Measurements from ENCODE around the gene MCM7.

MCM7 gene

GRCh38 chr7:100071018-100071723, 30.0 kb downstream of the MCM7 start:
- TF ChIP-seq, protein P1, sequence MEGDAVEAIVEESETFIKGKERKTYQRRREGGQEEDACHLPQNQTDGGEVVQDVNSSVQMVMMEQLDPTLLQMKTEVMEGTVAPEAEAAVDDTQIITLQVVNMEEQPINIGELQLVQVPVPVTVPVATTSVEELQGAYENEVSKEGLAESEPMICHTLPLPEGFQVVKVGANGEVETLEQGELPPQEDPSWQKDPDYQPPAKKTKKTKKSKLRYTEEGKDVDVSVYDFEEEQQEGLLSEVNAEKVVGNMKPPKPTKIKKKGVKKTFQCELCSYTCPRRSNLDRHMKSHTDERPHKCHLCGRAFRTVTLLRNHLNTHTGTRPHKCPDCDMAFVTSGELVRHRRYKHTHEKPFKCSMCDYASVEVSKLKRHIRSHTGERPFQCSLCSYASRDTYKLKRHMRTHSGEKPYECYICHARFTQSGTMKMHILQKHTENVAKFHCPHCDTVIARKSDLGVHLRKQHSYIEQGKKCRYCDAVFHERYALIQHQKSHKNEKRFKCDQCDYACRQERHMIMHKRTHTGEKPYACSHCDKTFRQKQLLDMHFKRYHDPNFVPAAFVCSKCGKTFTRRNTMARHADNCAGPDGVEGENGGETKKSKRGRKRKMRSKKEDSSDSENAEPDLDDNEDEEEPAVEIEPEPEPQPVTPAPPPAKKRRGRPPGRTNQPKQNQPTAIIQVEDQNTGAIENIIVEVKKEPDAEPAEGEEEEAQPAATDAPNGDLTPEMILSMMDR (conservative IDR thresholded peaks at IDR 0.05; ENCODE audit: low read length): no peak
- no peak for TF ChIP-seq EZH2phosphoT487 (IDR thresholded peaks at IDR 0.05; ENCODE audit: borderline replicate concordance)
- H3F3A ChIP-seq (ENCODE audit: low read depth): no peaks in the 10 kb centered on the region
- H3K9me3 ChIP-seq (ENCODE audit: insufficient read depth, low read depth, low read length): peaks cover 24% of the 10 kb centered on the region; the same call in 1 of the 2 replicates

DNA sequence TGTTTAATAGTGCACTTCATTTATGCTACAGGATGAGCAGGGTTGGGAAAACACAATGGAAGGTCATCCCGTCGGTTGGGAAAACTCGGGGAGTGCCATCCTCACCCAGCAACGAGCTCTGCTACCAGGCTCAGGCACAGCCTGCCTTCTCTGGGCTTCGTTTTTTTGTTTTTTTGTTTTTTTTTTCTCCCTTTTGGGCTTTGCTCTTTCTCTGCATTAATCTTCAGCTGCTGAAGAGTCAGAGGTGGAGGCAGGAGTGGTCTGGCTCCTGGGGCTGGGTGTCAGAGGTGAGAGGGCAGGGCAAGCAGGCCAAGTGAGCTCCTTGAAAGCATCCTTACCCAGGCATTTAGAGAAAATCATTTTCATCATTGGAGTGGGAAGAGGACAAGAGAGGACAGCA, 31.2 kb downstream of the MCM7 start:
- H3K4me3 ChIP-seq (ENCODE audit: low read length, poor library complexity, severe bottlenecking): no peak overlapping the region
- no peak overlapping the region for H3K4me2 ChIP-seq (ENCODE audit: low read depth, low read length, poor library complexity, severe bottlenecking)
- no peak overlapping the region for H3K9ac ChIP-seq (ENCODE audit: low read depth, low read length, poor library complexity, severe bottlenecking)
- peaks cover 54% of the 10 kb centered on the region for H3K36me3 ChIP-seq (ENCODE audit: insufficient read depth, low read length)
- H3K9me2 ChIP-seq (replicated peaks; ENCODE audit: low read depth, low read length): no peaks in the 10 kb centered on the region
- H3K27me3 ChIP-seq (ENCODE audit: insufficient read depth, low read length, poor library complexity, severe bottlenecking): no peaks in the 10 kb centered on the region
- peaks cover 24% of the 10 kb centered on the region; the same call in 1 of the 2 replicates for H3K9me3 ChIP-seq (ENCODE audit: insufficient read depth, low read depth, low read length)
- TF ChIP-seq, protein P1 (conservative IDR thresholded peaks at IDR 0.05; ENCODE audit: low read length): no peak
- TF ChIP-seq EZH2phosphoT487 (IDR thresholded peaks at IDR 0.05; ENCODE audit: borderline replicate concordance): no peak
- no peaks in the 10 kb centered on the region for H3F3A ChIP-seq (ENCODE audit: low read depth)
- H3K4me1 ChIP-seq (ENCODE audit: insufficient read depth, low read length, poor library complexity, severe bottlenecking): no peaks in the 10 kb centered on the region
- H3K79me2 ChIP-seq (ENCODE audit: insufficient read depth, low read length): no peaks in the 10 kb centered on the region
- no peaks in the 10 kb centered on the region for H4K20me1 ChIP-seq (ENCODE audit: insufficient read depth, low read length, poor library complexity, severe bottlenecking)
- no peak overlapping the region for H2AFZ ChIP-seq (ENCODE audit: low read length)

More at GRCh38 chr7:100071018-100071723, 30.0 kb downstream of the MCM7 start:
- H3K9me2 ChIP-seq (replicated peaks; ENCODE audit: low read depth, low read length): no peaks in the 10 kb centered on the region
- no peak overlapping the region for H3K4me3 ChIP-seq (ENCODE audit: low read length, poor library complexity, severe bottlenecking)
- H3K4me2 ChIP-seq (ENCODE audit: low read depth, low read length, poor library complexity, severe bottlenecking): no peak overlapping the region
- H3K79me2 ChIP-seq (ENCODE audit: insufficient read depth, low read length): peaks cover 4% of the 10 kb centered on the region; the same call in 1 of the 2 replicates
- no peaks in the 10 kb centered on the region for H3K27me3 ChIP-seq (ENCODE audit: insufficient read depth, low read length, poor library complexity, severe bottlenecking)
- no peaks in the 10 kb centered on the region for H4K20me1 ChIP-seq (ENCODE audit: insufficient read depth, low read length, poor library complexity, severe bottlenecking)
- H3K9ac ChIP-seq (ENCODE audit: low read depth, low read length, poor library complexity, severe bottlenecking): no peak overlapping the region
- no peaks in the 10 kb centered on the region for H3K4me1 ChIP-seq (ENCODE audit: insufficient read depth, low read length, poor library complexity, severe bottlenecking)
- no peak overlapping the region for H2AFZ ChIP-seq (ENCODE audit: low read length)
- H3K36me3 ChIP-seq (ENCODE audit: insufficient read depth, low read length): peaks cover 65% of the 10 kb centered on the region

DNA sequence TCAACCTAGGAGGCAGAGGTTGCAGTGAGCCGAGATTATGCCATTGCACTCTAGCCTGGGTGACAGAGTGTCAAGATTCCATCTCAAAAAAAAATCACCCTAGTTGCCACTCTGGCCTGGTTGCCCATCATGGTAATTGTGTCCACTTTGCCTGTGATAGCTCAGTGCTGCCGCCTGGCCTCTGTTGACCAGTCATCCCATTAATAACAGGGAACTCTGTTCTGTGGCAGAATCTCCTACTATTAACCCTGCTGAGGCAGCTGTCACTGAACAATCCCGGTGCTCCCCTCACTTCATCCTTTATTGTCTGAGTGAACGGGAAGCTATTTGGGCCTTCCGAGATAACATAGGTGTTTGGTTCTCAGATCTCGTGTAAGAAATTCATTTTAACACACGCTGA, 34.2 kb downstream of the MCM7 start:
- Histone ChIP-seq H2AFZ (ENCODE audit: low read length) (no peak overlapping the region), H3K27me3 (ENCODE audit: insufficient read depth, low read length, poor library complexity, severe bottlenecking) (no peaks in the 10 kb centered on the region), H3K4me3 (ENCODE audit: low read length, poor library complexity, severe bottlenecking) (no peak overlapping the region), H3K4me2 (ENCODE audit: low read depth, low read length, poor library complexity, severe bottlenecking) (no peak overlapping the region), H3F3A (ENCODE audit: low read depth) (no peaks in the 10 kb centered on the region), H3K4me1 (ENCODE audit: insufficient read depth, low read length, poor library complexity, severe bottlenecking) (no peaks in the 10 kb centered on the region), H4K20me1 (ENCODE audit: insufficient read depth, low read length, poor library complexity, severe bottlenecking) (no peaks in the 10 kb centered on the region), H3K79me2 (ENCODE audit: insufficient read depth, low read length) (no peaks in the 10 kb centered on the region), H3K36me3 (ENCODE audit: insufficient read depth, low read length) (peaks cover 38% of the 10 kb centered on the region), H3K9ac (ENCODE audit: low read depth, low read length, poor library complexity, severe bottlenecking) (no peak overlapping the region), H3K9me2 (replicated peaks; ENCODE audit: low read depth, low read length) (no peaks in the 10 kb centered on the region), H3K9me3 (ENCODE audit: insufficient read depth, low read depth, low read length) (peaks cover 14% of the 10 kb centered on the region; the same call in 1 of the 2 replicates)
- no peak for TF ChIP-seq EZH2phosphoT487 (IDR thresholded peaks at IDR 0.05; ENCODE audit: borderline replicate concordance)
- TF ChIP-seq, protein P1 (conservative IDR thresholded peaks at IDR 0.05; ENCODE audit: low read length): no peak
